HG03139 (cell line): ENCODE measurements around the gene ITPR3.

ENCODE experiments used
- ATAC-seq: cut with Tn5 transposase; IDR thresholded peaks from one replicate; pipeline ENCODE4 v1.9.1; 2021; ENCODE audit not compliant: unreplicated experiment

ITPR3 gene

GRCh38 chr6:33727932-33728331 lies 106.8 kb downstream of the ITPR3 start:
- no peak for ATAC-seq

- ATAC-seq: no peak
Observed at GRCh38 chr6:33728438-33728837, 107.3 kb downstream of the ITPR3 start.

GRCh38 chr6:33729059-33729458 lies 107.9 kb downstream of the ITPR3 start:
- no peak for ATAC-seq

- ATAC-seq: no peak
Observed at GRCh38 chr6:33730611-33731010, 109.5 kb downstream of the ITPR3 start.

- no peak for ATAC-seq
Observed at GRCh38 chr6:33731035-33731434, 109.9 kb downstream of the ITPR3 start.

GRCh38 chr6:33731751-33732282 lies 110.7 kb downstream of the ITPR3 start:
- no peak for ATAC-seq

GRCh38 chr6:33732385-33732784 lies 111.3 kb downstream of the ITPR3 start:
- no peak for ATAC-seq

GRCh38 chr6:33732817-33733708 lies 111.9 kb downstream of the ITPR3 start:
- ATAC-seq: no peak

GRCh38 chr6:33733709-33734007 lies 112.5 kb downstream of the ITPR3 start:
- no peak for ATAC-seq

- ATAC-seq: no peak
Observed at GRCh38 chr6:33735216-33735615, 114.1 kb downstream of the ITPR3 start.

- no peak for ATAC-seq
Observed at GRCh38 chr6:33737267-33738026, 116.3 kb downstream of the ITPR3 start.

GRCh38 chr6:33738153-33738552 lies 117.0 kb downstream of the ITPR3 start:
- no peak for ATAC-seq

- ATAC-seq: no peak
Observed at GRCh38 chr6:33738879-33739278, 117.8 kb downstream of the ITPR3 start.

GRCh38 chr6:33739571-33739970 lies 118.4 kb downstream of the ITPR3 start:
- no peak for ATAC-seq

- no peak for ATAC-seq
Observed at GRCh38 chr6:33740204-33740608, 119.1 kb downstream of the ITPR3 start.

- no peak for ATAC-seq
Observed at GRCh38 chr6:33740794-33741193, 119.7 kb downstream of the ITPR3 start.

- ATAC-seq: no peak
Observed at GRCh38 chr6:33742092-33742491, 121.0 kb downstream of the ITPR3 start.

- no peak for ATAC-seq
Observed at GRCh38 chr6:33742837-33743236, 121.7 kb downstream of the ITPR3 start.

GRCh38 chr6:33744001-33744848 lies 123.1 kb downstream of the ITPR3 start:
- ATAC-seq: no peak

GRCh38 chr6:33744895-33745546 lies 123.9 kb downstream of the ITPR3 start:
- no peak for ATAC-seq

GRCh38 chr6:33745548-33745947 lies 124.4 kb downstream of the ITPR3 start:
- ATAC-seq: no peak
